Measurements from ENCODE around the gene TIAL1. TPM values are rescaled to one million over a fixed set of nuclear protein-coding genes. Genes with fewer than 3 reads are reported as not detected.

The TIAL1 gene
- total RNA-seq, 3 donors from 2014 or later (not counting 1 experiment from before 2014, with no cell fraction given), result 195 to 227 (median 213) TPM

- no peaks in the 10 kb centered on the region for H3K36me3 ChIP-seq (ENCODE audit: control insufficient read depth, insufficient read depth, low read length)
- H3K4me3 ChIP-seq (ENCODE audit: low read length), result no peak overlapping the region
- H3K27me3 ChIP-seq (ENCODE audit: control insufficient read depth, insufficient read depth, low read length), result no peaks in the 10 kb centered on the region
- DNase-seq, result peak in 1 of 2 donors; percentile 61
- TF ChIP-seq, protein P1, sequence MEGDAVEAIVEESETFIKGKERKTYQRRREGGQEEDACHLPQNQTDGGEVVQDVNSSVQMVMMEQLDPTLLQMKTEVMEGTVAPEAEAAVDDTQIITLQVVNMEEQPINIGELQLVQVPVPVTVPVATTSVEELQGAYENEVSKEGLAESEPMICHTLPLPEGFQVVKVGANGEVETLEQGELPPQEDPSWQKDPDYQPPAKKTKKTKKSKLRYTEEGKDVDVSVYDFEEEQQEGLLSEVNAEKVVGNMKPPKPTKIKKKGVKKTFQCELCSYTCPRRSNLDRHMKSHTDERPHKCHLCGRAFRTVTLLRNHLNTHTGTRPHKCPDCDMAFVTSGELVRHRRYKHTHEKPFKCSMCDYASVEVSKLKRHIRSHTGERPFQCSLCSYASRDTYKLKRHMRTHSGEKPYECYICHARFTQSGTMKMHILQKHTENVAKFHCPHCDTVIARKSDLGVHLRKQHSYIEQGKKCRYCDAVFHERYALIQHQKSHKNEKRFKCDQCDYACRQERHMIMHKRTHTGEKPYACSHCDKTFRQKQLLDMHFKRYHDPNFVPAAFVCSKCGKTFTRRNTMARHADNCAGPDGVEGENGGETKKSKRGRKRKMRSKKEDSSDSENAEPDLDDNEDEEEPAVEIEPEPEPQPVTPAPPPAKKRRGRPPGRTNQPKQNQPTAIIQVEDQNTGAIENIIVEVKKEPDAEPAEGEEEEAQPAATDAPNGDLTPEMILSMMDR (IDR thresholded peaks at IDR 0.05), result no peak
- peaks cover 21 to 30% of the 10 kb centered on the region in 2 donors for H3K4me1 Mint-ChIP-seq
- intact Hi-C loops (cut with micrococcal nuclease), result no loop called here
- no peaks in the 10 kb centered on the region for H3K9me3 Mint-ChIP-seq
- peaks cover 29% of the 10 kb centered on the region for H3K4me1 ChIP-seq (ENCODE audit: control insufficient read depth, insufficient read depth, low read length)
- H3K9me3 ChIP-seq (ENCODE audit: control insufficient read depth, insufficient read depth, low read length), result no peaks in the 10 kb centered on the region
- H3K27ac ChIP-seq (ENCODE audit: low read length), result no peak overlapping the region
- H3K27me3 Mint-ChIP-seq (ENCODE audit: low read depth in 2 of 2), result no peaks in the 10 kb centered on the region
- WGBS (ENCODE audit: insufficient coverage), result 72% methylated on average over 9 of the region's 9 CpGs
- ATAC-seq, result no peak
- peak overlapping the region in 1 of 2 donors; percentile 63 for H3K27ac Mint-ChIP-seq
- peak overlapping the region; percentile 35 for H3K4me3 Mint-ChIP-seq
- no peaks in the 10 kb centered on the region for H3K36me3 Mint-ChIP-seq
These were observed 58.0 kb downstream of the TIAL1 start for GRCh38 chr10:119538632-119539358.

- intact Hi-C loops (cut with micrococcal nuclease), result no loop called here
- H3K27ac Mint-ChIP-seq, result peak overlapping the region in 1 of 2 donors; percentile 63
- peaks cover 24% of the 10 kb centered on the region for H3K4me1 ChIP-seq (ENCODE audit: control insufficient read depth, insufficient read depth, low read length)
These were observed 58.7 kb downstream of the TIAL1 start for GRCh38 chr10:119537953-119538630.

GRCh38 chr10:119536508-119537025, 60.2 kb downstream of the TIAL1 start:
- H3K4me3 Mint-ChIP-seq, result no peak overlapping the region

More at GRCh38 chr10:119537953-119538630, 58.7 kb downstream of the TIAL1 start:
- no peaks in the 10 kb centered on the region for H3K27me3 Mint-ChIP-seq (ENCODE audit: low read depth in 2 of 2)
- H3K27ac ChIP-seq (ENCODE audit: low read length), result no peak overlapping the region
- no peaks in the 10 kb centered on the region for H3K9me3 Mint-ChIP-seq
- no peak for DNase-seq
- TF ChIP-seq, protein P1 (IDR thresholded peaks at IDR 0.05), result no peak
- peaks cover 14 to 24% of the 10 kb centered on the region in 2 donors for H3K4me1 Mint-ChIP-seq
- H3K4me3 ChIP-seq (ENCODE audit: low read length), result no peak overlapping the region
- no peaks in the 10 kb centered on the region for H3K36me3 Mint-ChIP-seq
- H3K27me3 ChIP-seq (ENCODE audit: control insufficient read depth, insufficient read depth, low read length), result no peaks in the 10 kb centered on the region
- no peak for ATAC-seq
- H3K9me3 ChIP-seq (ENCODE audit: control insufficient read depth, insufficient read depth, low read length), result no peaks in the 10 kb centered on the region
- WGBS (ENCODE audit: insufficient coverage), result 85% methylated on average over 4 of the region's 5 CpGs
- H3K36me3 ChIP-seq (ENCODE audit: control insufficient read depth, insufficient read depth, low read length), result no peaks in the 10 kb centered on the region
- no peak overlapping the region for H3K4me3 Mint-ChIP-seq

More at GRCh38 chr10:119536508-119537025, 60.2 kb downstream of the TIAL1 start:
- Histone ChIP-seq H3K4me3 (ENCODE audit: low read length) (no peak overlapping the region), H3K27me3 (ENCODE audit: control insufficient read depth, insufficient read depth, low read length) (no peaks in the 10 kb centered on the region), H3K4me1 (ENCODE audit: control insufficient read depth, insufficient read depth, low read length) (peaks cover 20% of the 10 kb centered on the region), H3K27ac (ENCODE audit: low read length) (no peak overlapping the region), H3K9me3 (ENCODE audit: control insufficient read depth, insufficient read depth, low read length) (no peaks in the 10 kb centered on the region), H3K36me3 (ENCODE audit: control insufficient read depth, insufficient read depth, low read length) (no peaks in the 10 kb centered on the region)
- intact Hi-C loops (cut with micrococcal nuclease), result no loop called here
- Mint-ChIP-seq H3K4me1 (peaks cover 14 to 20% of the 10 kb centered on the region in 2 donors), H3K27me3 (ENCODE audit: low read depth in 2 of 2) (no peaks in the 10 kb centered on the region), H3K9me3 (no peaks in the 10 kb centered on the region), H3K36me3 (no peaks in the 10 kb centered on the region), H3K27ac (no peak overlapping the region)
- ATAC-seq (no peak), DNase-seq (no peak)
- TF ChIP-seq, protein P1 (IDR thresholded peaks at IDR 0.05), result no peak
- 83% methylated on average over 9 of the region's 9 CpGs for WGBS (ENCODE audit: insufficient coverage)

Measured in natural killer cell (primary cell).